Endodermal cell (in vitro differentiated cells): ENCODE measurements around the gene KASH5. TPM values are rescaled to one million over a fixed set of nuclear protein-coding genes. Genes with fewer than 3 reads are reported as not detected.

Experiments
- DNase-seq: peaks from one replicate; pipeline ENCODE4 v3.0.0-alpha.2; 2017
- H3K27ac ChIP-seq: 2 replicates; pipeline ENCODE4 v1.5.1; 2013; ENCODE audit warnings: mild to moderate bottlenecking, low read depth, low read length, moderate library complexity
- H3K27me3 ChIP-seq: 2 replicates; pipeline ENCODE4 v1.6.1; 2013; ENCODE audit warnings: mild to moderate bottlenecking, low read length, moderate library complexity; ENCODE audit not compliant: insufficient read depth, control insufficient read depth, poor library complexity, severe bottlenecking
- H3K36me3 ChIP-seq: 2 replicates; pipeline ENCODE4 v1.7.0; 2013; ENCODE audit warnings: mild to moderate bottlenecking, low read length, moderate library complexity; ENCODE audit not compliant: control insufficient read depth, insufficient read depth
- H3K4me1 ChIP-seq: one replicate; pipeline ENCODE4 v1.7.0; 2013; ENCODE audit warnings: low read length; ENCODE audit not compliant: control insufficient read depth, insufficient read depth
- H3K4me3 ChIP-seq: 2 replicates; pipeline ENCODE4 v1.5.1; 2013; ENCODE audit warnings: mild to moderate bottlenecking, low read length, moderate library complexity
- H3K9ac ChIP-seq: 2 replicates; pipeline ENCODE4 v1.6.1; 2013; ENCODE audit warnings: mild to moderate bottlenecking, low read length, moderate library complexity; ENCODE audit not compliant: poor library complexity, severe bottlenecking; ENCODE audit errors: extremely low read depth
- H3K9me3 ChIP-seq: 2 replicates; pipeline ENCODE4 v1.6.1; 2013; ENCODE audit warnings: mild to moderate bottlenecking, low read length, moderate library complexity; ENCODE audit not compliant: control insufficient read depth
- H3K27ac Mint-ChIP-seq: 2 replicates; pipeline ENCODE4 v1.8.0; 2020; ENCODE audit warnings: mixed read lengths
- H3K27me3 Mint-ChIP-seq: 2 replicates; pipeline ENCODE4 v1.8.0; 2021; ENCODE audit warnings: mild to moderate bottlenecking, mixed read lengths; ENCODE audit not compliant: insufficient read depth
- H3K36me3 Mint-ChIP-seq: 2 replicates; pipeline ENCODE4 v1.8.0; 2020; ENCODE audit warnings: low read depth, mixed read lengths
- H3K4me1 Mint-ChIP-seq: 2 replicates; pipeline ENCODE4 v1.8.0; 2020; ENCODE audit warnings: mixed read lengths
- H3K4me3 Mint-ChIP-seq: 2 replicates; pipeline ENCODE4 v1.8.0; 2020; ENCODE audit warnings: mild to moderate bottlenecking, moderate library complexity, mixed read lengths
- H3K9me3 Mint-ChIP-seq: 2 replicates; pipeline ENCODE4 v1.8.0; 2020; ENCODE audit warnings: mild to moderate bottlenecking, mixed read lengths
- WGBS, 2 experiments: methylation state at CpG; one replicate each; pipeline versions ENCODE4 v1.1.5 to v1.1.7; 2013; ENCODE audit warnings: missing lambda C conversion rate in 2 of 2, mixed read lengths in 1 of 2; ENCODE audit not compliant: insufficient coverage in 1 of 2, insufficient read length in 1 of 2; 5-methylcytosine and 5-hydroxymethylcytosine counted together
- total RNA-seq, 2 donors: library from RNA; stranded (reverse); fragmentation: NEBNext Ultra II Directional in 1 of 2; extraction: Animal tissue kit (Norgen Biotek cat#: 25700) in 1 of 2; gene quantifications; 2 replicates in 1 of 2; 3 replicates in 1 of 2; pipeline ENCODE4 v1.2.1, GENCODE V29; 2021
- TF ChIP-seq, protein P1 (sequence below): fragments of 200-600 bp; sonication (generic); conservative IDR thresholded peaks from 2 replicates; pipeline ENCODE4 v1.5.0; 2021; ENCODE audit warnings: antibody characterized with exemption, mild to moderate bottlenecking

Gene KASH5
- total RNA-seq, 2 donors from 2014 or later, result 0.13 TPM; not detected in 1

- H3K27ac ChIP-seq, result no peak overlapping the region
- DNase-seq, result no peak
- WGBS, 2 experiments, result no CpG with 5 or more reads among the region's 1 CpG
- Mint-ChIP-seq H3K27ac (no peak overlapping the region), H3K9me3 (peaks cover 20% of the 10 kb centered on the region), H3K4me1 (no peaks in the 10 kb centered on the region), H3K36me3 (no peaks in the 10 kb centered on the region), H3K4me3 (no peak overlapping the region), H3K27me3 (peaks cover 20% of the 10 kb centered on the region)
- no peaks in the 10 kb centered on the region for H3K27me3 ChIP-seq
- H3K36me3 ChIP-seq, result no peaks in the 10 kb centered on the region
- H3K4me3 ChIP-seq, result no peak overlapping the region
- TF ChIP-seq, protein P1, sequence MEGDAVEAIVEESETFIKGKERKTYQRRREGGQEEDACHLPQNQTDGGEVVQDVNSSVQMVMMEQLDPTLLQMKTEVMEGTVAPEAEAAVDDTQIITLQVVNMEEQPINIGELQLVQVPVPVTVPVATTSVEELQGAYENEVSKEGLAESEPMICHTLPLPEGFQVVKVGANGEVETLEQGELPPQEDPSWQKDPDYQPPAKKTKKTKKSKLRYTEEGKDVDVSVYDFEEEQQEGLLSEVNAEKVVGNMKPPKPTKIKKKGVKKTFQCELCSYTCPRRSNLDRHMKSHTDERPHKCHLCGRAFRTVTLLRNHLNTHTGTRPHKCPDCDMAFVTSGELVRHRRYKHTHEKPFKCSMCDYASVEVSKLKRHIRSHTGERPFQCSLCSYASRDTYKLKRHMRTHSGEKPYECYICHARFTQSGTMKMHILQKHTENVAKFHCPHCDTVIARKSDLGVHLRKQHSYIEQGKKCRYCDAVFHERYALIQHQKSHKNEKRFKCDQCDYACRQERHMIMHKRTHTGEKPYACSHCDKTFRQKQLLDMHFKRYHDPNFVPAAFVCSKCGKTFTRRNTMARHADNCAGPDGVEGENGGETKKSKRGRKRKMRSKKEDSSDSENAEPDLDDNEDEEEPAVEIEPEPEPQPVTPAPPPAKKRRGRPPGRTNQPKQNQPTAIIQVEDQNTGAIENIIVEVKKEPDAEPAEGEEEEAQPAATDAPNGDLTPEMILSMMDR, result no peak
- H3K9me3 ChIP-seq, result peaks cover 10% of the 10 kb centered on the region
- H3K9ac ChIP-seq, result no peak overlapping the region
- H3K4me1 ChIP-seq, result no peaks in the 10 kb centered on the region
Measured at GRCh38 chr19:49383599-49383998, 4.5 kb upstream of the KASH5 start.

GRCh38 chr19:49389406-49389805 is 1.4 kb downstream of the KASH5 start:
- WGBS, 2 experiments, result 91 to 95% methylated on average over 17 to 20 of the region's 20 CpGs
- Histone ChIP-seq H3K9ac (no peak overlapping the region), H3K27me3 (peaks cover 9% of the 10 kb centered on the region), H3K36me3 (no peaks in the 10 kb centered on the region), H3K4me3 (no peak overlapping the region), H3K27ac (no peak overlapping the region), H3K9me3 (no peaks in the 10 kb centered on the region), H3K4me1 (no peaks in the 10 kb centered on the region)
- DNase-seq, result no peak
- Mint-ChIP-seq H3K9me3 (peaks cover 1% of the 10 kb centered on the region), H3K27me3 (peaks cover 28% of the 10 kb centered on the region), H3K36me3 (no peaks in the 10 kb centered on the region), H3K27ac (no peak overlapping the region), H3K4me3 (no peak overlapping the region), H3K4me1 (no peaks in the 10 kb centered on the region)
- TF ChIP-seq, protein P1, result no peak

- Mint-ChIP-seq H3K36me3 (no peaks in the 10 kb centered on the region), H3K27ac (no peak overlapping the region), H3K4me3 (no peak overlapping the region), H3K9me3 (peaks cover 1% of the 10 kb centered on the region), H3K4me1 (no peaks in the 10 kb centered on the region), H3K27me3 (peaks cover 26% of the 10 kb centered on the region)
- H3K27ac ChIP-seq, result no peak overlapping the region
- peaks cover 9% of the 10 kb centered on the region for H3K27me3 ChIP-seq
- TF ChIP-seq, protein P1, result no peak
- H3K4me1 ChIP-seq, result no peaks in the 10 kb centered on the region
- H3K9me3 ChIP-seq, result no peaks in the 10 kb centered on the region
- 82 to 88% methylated on average over 10 to 26 of the region's 26 CpGs for WGBS, 2 experiments
- no peaks in the 10 kb centered on the region for H3K36me3 ChIP-seq
- no peak overlapping the region for H3K4me3 ChIP-seq
- no peak overlapping the region for H3K9ac ChIP-seq
- no peak for DNase-seq
Measured at GRCh38 chr19:49390131-49390928, 2.3 kb downstream of the KASH5 start.
